Transverse colon (tissue), 4 donors: ENCODE measurements around the gene DCTPP1. TPM values are rescaled to one million over a fixed set of nuclear protein-coding genes. Genes with fewer than 3 reads are reported as not detected.

ENCODE experiments used
- DNase-seq: peaks from one replicate; pipeline ENCODE4 v3.0.0-alpha.2; 2019
- H3K27ac ChIP-seq, 4 donors: fragments of 200-600 bp; sonication (generic); 2 replicates each; pipeline ENCODE4 v1.5.1; 2016 to 2018; ENCODE audit warnings: inconsistent platforms in 4 of 4
- H3K27me3 ChIP-seq: fragments of 200-600 bp; sonication (generic); 2 replicates; pipeline ENCODE4 v1.5.1; 2017; ENCODE audit warnings: inconsistent platforms
- H3K36me3 ChIP-seq, 4 donors: fragments of 200-600 bp; sonication (generic); 2 replicates each; pipeline ENCODE4 v1.5.1; 2017 to 2019; ENCODE audit warnings: inconsistent platforms in 4 of 4
- H3K4me1 ChIP-seq, 4 donors: fragments of 200-600 bp; sonication (generic); 2 replicates each; pipeline ENCODE4 v1.5.1; 2017 to 2020; ENCODE audit warnings: inconsistent platforms in 4 of 4
- H3K4me3 ChIP-seq, 4 donors: fragments of 200-600 bp; sonication (generic); 1 replicate in 1 of 4; 2 replicates in 3 of 4; pipeline versions ENCODE4 v1.5.1 to v1.6.1; 2017 to 2019; ENCODE audit warnings: inconsistent platforms in 4 of 4
- H3K9me3 ChIP-seq, 2 donors: fragments of 200-600 bp; sonication (generic); 2 replicates each; pipeline ENCODE4 v1.5.1; 2017 to 2019; ENCODE audit warnings: inconsistent platforms in 2 of 2
- EP300 ChIP-seq: sonication (generic); formaldehyde crosslinking; IDR thresholded peaks from one replicate; pipeline ENCODE4 v1.6.1; 2017; ENCODE audit warnings: antibody characterized with exemption, low read depth
- POLR2A ChIP-seq: fragments of 450-650 bp; IDR thresholded peaks from one replicate; pipeline ENCODE4 v1.6.1; 2016; ENCODE audit warnings: antibody characterized with exemption, mild to moderate bottlenecking, moderate library complexity
- POLR2AphosphoS5 ChIP-seq, 3 donors: sonication (generic); formaldehyde crosslinking; IDR thresholded peaks; one replicate each; pipeline ENCODE4 v1.6.1; 2016; ENCODE audit warnings: antibody characterized with exemption in 3 of 3
- WGBS, 2 donors: methylation state at CpG; one replicate each; pipeline ENCODE4 v1.1.5; 2018; ENCODE audit warnings: low coverage in 1 of 2; 5-methylcytosine and 5-hydroxymethylcytosine counted together
- in situ Hi-C, 4 donors: fragments of 200-750 bp; cut with MboI; loops; one replicate each; pipeline versions ENCODE4 v1.15.0 to v1.15.1; 2017; ENCODE audit warnings: low sequenced_read_pairs in 3 of 4, low pct_ligation_motif_present in 1 of 4, low pct_unique_long_range_greater_than_20kb in 1 of 4
- intact Hi-C: fragments of 100-400 bp; cut with DNase I; formaldehyde crosslinking; loops from one replicate; pipeline ENCODE4 v1.15.1; 2023; ENCODE audit warnings: low total_unique reads
- total RNA-seq, 4 donors: library from RNA; depleted of rRNA; stranded (reverse); fragments of >200 nt; gene quantifications; one replicate each; pipeline ENCODE4 v1.1.0, GENCODE V29; 2016
- TF ChIP-seq, protein P1 (sequence below), 5 experiments: fragments of 200-600 bp in 3 of 5; fragments of 450-650 bp in 2 of 5; sonication (generic) in 3 of 5; IDR thresholded peaks; 1 replicate in 2 of 5; 2 replicates in 3 of 5; pipeline ENCODE4 v1.5.1; 2016 to 2017; ENCODE audit warnings: antibody characterized with exemption in 5 of 5, inconsistent platforms in 3 of 5, mild to moderate bottlenecking in 2 of 5, moderate library complexity in 1 of 5

DCTPP1 gene
- total RNA-seq, 4 donors from 2014 or later, result 35.2 to 74.1 (median 50.0) TPM

DNA sequence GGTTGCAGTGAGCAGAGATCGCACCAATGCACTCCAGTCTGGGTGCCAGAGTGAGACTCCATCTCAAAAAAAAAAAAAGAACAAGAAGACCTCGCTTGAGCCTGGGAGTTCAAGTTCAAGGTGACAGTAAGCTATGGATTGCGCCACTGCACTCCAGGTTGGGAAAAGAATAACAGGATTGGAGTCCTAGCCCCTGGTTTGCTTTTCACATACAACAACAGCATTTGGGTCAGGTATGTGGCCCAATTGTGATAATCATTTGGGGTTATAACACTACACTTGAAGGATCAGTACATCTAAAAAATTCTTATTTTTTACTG lies 19.2 kb upstream of the DCTPP1 start:
- TF ChIP-seq, protein P1, sequence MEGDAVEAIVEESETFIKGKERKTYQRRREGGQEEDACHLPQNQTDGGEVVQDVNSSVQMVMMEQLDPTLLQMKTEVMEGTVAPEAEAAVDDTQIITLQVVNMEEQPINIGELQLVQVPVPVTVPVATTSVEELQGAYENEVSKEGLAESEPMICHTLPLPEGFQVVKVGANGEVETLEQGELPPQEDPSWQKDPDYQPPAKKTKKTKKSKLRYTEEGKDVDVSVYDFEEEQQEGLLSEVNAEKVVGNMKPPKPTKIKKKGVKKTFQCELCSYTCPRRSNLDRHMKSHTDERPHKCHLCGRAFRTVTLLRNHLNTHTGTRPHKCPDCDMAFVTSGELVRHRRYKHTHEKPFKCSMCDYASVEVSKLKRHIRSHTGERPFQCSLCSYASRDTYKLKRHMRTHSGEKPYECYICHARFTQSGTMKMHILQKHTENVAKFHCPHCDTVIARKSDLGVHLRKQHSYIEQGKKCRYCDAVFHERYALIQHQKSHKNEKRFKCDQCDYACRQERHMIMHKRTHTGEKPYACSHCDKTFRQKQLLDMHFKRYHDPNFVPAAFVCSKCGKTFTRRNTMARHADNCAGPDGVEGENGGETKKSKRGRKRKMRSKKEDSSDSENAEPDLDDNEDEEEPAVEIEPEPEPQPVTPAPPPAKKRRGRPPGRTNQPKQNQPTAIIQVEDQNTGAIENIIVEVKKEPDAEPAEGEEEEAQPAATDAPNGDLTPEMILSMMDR (IDR thresholded peaks at IDR 0.05), result no peak
- 88 to 100% methylated on average over 1 to 3 of the region's 3 CpGs for WGBS, 2 donors
- in situ Hi-C loops, result loop anchor here in 3 of 4 donors (10.0 to 25.0 kb wide), 3 partner anchors 76 to 156 kb away; partner anchors contain the start of genes ZNF688 (in 1 of the 3), ZNF764 (in 1 of the 3) and ZNF768 (in 1 of the 3)
- H3K27ac ChIP-seq, result no peak overlapping the region
- H3K36me3 ChIP-seq, result no peaks in the 10 kb centered on the region
- H3K4me3 ChIP-seq, result no peak overlapping the region
- H3K9me3 ChIP-seq, result no peaks in the 10 kb centered on the region
- no peaks in the 10 kb centered on the region for H3K27me3 ChIP-seq
- peaks cover 3 to 56% (median 35%) of the 10 kb centered on the region in 4 donors for H3K4me1 ChIP-seq
- intact Hi-C loops, result loop anchor here (10.0 kb wide), 1 partner anchor 76 kb away; the partner anchor contains the start of gene ZNF768
- no peak for DNase-seq

DNA sequence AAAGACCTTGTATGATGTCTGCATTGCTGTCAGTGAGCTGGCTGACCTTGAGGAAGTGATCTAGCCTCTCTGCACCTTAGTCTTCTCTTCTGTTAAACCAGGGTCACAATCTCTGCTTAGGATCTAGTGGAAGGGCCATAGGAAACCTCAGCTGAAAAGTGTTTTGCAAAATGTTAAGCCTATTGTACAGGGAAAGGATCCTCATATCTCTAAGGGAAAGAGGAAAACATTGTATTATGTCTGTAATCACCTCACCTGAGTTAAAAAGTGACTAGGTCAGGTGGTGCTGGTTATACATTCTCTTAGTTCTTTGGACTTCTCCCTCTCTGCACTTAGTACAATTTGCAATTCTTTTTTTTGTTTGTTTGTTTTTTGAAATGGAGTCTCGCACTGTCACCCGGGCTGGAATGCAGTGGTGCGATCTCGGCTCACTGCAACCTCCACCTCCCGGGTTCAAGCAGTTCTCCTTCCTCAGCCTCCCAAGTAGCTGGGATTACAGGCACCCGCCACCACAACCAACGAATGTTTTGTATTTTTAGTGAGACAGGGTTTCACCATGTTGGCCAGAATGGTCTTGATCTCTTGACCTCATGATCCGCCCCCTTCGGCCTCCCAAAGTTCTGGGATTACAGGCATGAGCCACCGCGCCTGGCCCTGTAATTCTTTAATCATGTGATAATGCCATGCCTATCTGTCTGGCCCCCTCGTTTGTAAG lies 17.8 kb upstream of the DCTPP1 start:
- Histone ChIP-seq H3K4me1 (peaks cover 11 to 56% (median 35%) of the 10 kb centered on the region in 4 donors), H3K27me3 (no peaks in the 10 kb centered on the region), H3K36me3 (peaks cover 0 to 12% (median 0%) of the 10 kb centered on the region in 4 donors), H3K9me3 (no peaks in the 10 kb centered on the region), H3K27ac (peak overlapping the region; percentile 93 to 99 (median 96)), H3K4me3 (no peak overlapping the region)
- no peak for TF ChIP-seq EP300
- peak; percentile 52 for TF ChIP-seq POLR2A
- TF ChIP-seq, protein P1 (IDR thresholded peaks at IDR 0.05), result no peak
- TF ChIP-seq POLR2AphosphoS5 (IDR thresholded peaks at IDR 0.05), result peak in 2 of 3 donors; percentile 34 to 60
- no peak for DNase-seq
- WGBS, 2 donors, result 37 to 52% methylated on average over 2 to 12 of the region's 12 CpGs
- in situ Hi-C loops (loop anchor here in 3 of 4 donors (10.0 to 25.0 kb wide), 3 partner anchors 77 to 157 kb away; partner anchors contain the start of genes ZNF688 (in 1 of the 3), ZNF764 (in 1 of the 3) and ZNF768 (in 1 of the 3)), intact Hi-C loops (loop anchor here (10.0 kb wide), 1 partner anchor 77 kb away; the partner anchor contains the start of gene ZNF768)

DNA sequence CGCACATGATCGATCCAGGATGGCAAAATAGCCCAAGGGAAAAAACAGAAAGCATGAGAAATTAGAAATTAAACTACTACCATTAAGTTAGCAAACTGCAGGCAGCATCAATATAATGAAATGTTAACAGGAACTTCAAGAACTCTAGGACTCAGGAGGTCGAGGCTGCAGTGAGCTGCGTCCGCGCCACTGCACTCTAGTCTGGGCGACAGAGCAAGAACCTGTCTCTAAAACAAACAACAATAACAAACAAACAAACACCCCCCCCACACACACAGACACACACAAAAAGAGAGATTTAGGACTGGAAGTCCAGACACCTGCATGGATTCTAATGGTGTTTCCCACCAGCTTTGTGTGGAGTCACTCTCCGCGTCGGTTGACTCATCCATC lies 16.4 kb upstream of the DCTPP1 start:
- no peak for DNase-seq
- in situ Hi-C loops, result loop anchor here in 3 of 4 donors (10.0 to 25.0 kb wide), 3 partner anchors 79 to 159 kb away; partner anchors contain the start of genes ZNF688 (in 1 of the 3), ZNF764 (in 1 of the 3) and ZNF768 (in 1 of the 3)
- Histone ChIP-seq H3K4me3 (peak overlapping the region in 3 of 4 donors; percentile 70 to 99 (median 72)), H3K36me3 (peaks cover 0 to 12% (median 0%) of the 10 kb centered on the region in 4 donors), H3K27me3 (no peaks in the 10 kb centered on the region), H3K4me1 (peaks cover 11 to 49% (median 32%) of the 10 kb centered on the region in 4 donors), H3K27ac (peak overlapping the region; percentile 93 to 99 (median 96)), H3K9me3 (no peaks in the 10 kb centered on the region)
- 66 to 74% methylated on average over 5 to 10 of the region's 10 CpGs for WGBS, 2 donors
- intact Hi-C loops, result loop anchor here (10.0 kb wide), 1 partner anchor 79 kb away; the partner anchor contains the start of gene ZNF768
- no peak for TF ChIP-seq POLR2A
- TF ChIP-seq EP300, result no peak
- no peak for TF ChIP-seq POLR2AphosphoS5 (IDR thresholded peaks at IDR 0.05)
- TF ChIP-seq, protein P1 (IDR thresholded peaks at IDR 0.05), result no peak
